HCT116 (cell line): ENCODE measurements around the gene FADS6. TPM values are rescaled to one million over a fixed set of nuclear protein-coding genes. Genes with fewer than 3 reads are reported as not detected.

Experiments used
- ATAC-seq: fragments of 200-7000 bp; cut with Tn5 transposase; 2 replicates; pipeline ENCODE4 v1.9.1; 2020; ENCODE audit warnings: mild to moderate bottlenecking, moderate library complexity
- BruUV-seq: library from RNA; stranded (reverse); fragments of 400-500 nt; replicated peaks from 2 replicates; lab custom pipeline; 2021; lab: Mats Ljungman, UMichigan
- CTCF ChIA-PET: fragments of 300-600 bp; sonication (Branson Sonifier 250); formaldehyde crosslinking; loops from one replicate; lab custom pipeline; 2021; ENCODE audit warnings: antibody characterized with exemption; lab: Charles Lee
- POLR2A ChIA-PET: fragments of 300-600, 350-600 bp; sonication (Branson Sonifier 250); formaldehyde crosslinking; loops from one replicate; lab custom pipeline; 2021; ENCODE audit warnings: antibody characterized with exemption; lab: Charles Lee
- RAD21 ChIA-PET, 2 experiments: fragments of 300-600 bp; sonication (Branson Sonifier 250); formaldehyde crosslinking; loops; one replicate each; lab custom pipeline; 2023; ENCODE audit warnings: low total read pairs in 2 of 2; ENCODE audit not compliant: uncharacterized antibody in 2 of 2, unreplicated experiment in 2 of 2, low non-redundant PET in 1 of 2; lab: Charles Lee
- DNase-seq: peaks from one replicate; pipeline ENCODE4 v3.0.0-alpha.2; 2010; ENCODE audit warnings: low read depth, low spot score
- H2AFZ ChIP-seq: fragments of 200-600 bp; shearing (Covaris generic), sonication (generic); 2 replicates; pipeline ENCODE4 v1.6.1; 2017; ENCODE audit warnings: low read depth, mixed run types, mixed read lengths, antibody characterized with exemption, low read length; ENCODE audit not compliant: poor library complexity, severe bottlenecking
- H3K27ac ChIP-seq: 2 replicates; pipeline ENCODE4 v1.5.1; 2012; ENCODE audit warnings: low read depth, low read length
- H3K27me3 ChIP-seq: fragments of 200-600 bp; sonication (generic); 2 replicates; pipeline ENCODE4 v1.6.1; 2016; ENCODE audit warnings: mixed run types, low read length, mixed read lengths; ENCODE audit not compliant: insufficient read depth
- H3K36me3 ChIP-seq, 2 experiments: fragments of 200-500 bp in 1 of 2; fragments of 200-600 bp in 1 of 2; sonication (Bioruptor generic) in 1 of 2; sonication (generic) in 1 of 2; 2 replicates each; pipeline versions ENCODE4 v1.5.1 to v1.6.1; 2014 to 2016; ENCODE audit warnings: low read length in 2 of 2, inconsistent platforms in 1 of 2, mixed read lengths in 1 of 2, mixed run types in 1 of 2; ENCODE audit not compliant: insufficient read depth in 2 of 2, control insufficient read depth in 1 of 2
- H3K4me1 ChIP-seq, 2 experiments: fragments of 200-600 bp in 1 of 2; sonication (generic) in 1 of 2; 2 replicates each; pipeline versions ENCODE4 v1.5.1 to v1.6.1; 2012 to 2017; ENCODE audit warnings: low read length in 2 of 2, inconsistent platforms in 1 of 2, mild to moderate bottlenecking in 1 of 2, mixed read lengths in 1 of 2, mixed run types in 1 of 2, moderate library complexity in 1 of 2; ENCODE audit not compliant: insufficient read depth in 2 of 2, control insufficient read depth in 1 of 2
- H3K4me2 ChIP-seq: fragments of 200-600 bp; sonication (generic); 2 replicates; pipeline ENCODE4 v1.6.1; 2017; ENCODE audit warnings: mixed run types, low read length, mixed read lengths
- H3K4me3 ChIP-seq, 2 experiments: fragments of 200-600 bp in 1 of 2; sonication (generic) in 1 of 2; replicated peaks in 1 of 2; 2 replicates each; pipeline ENCODE4 v1.5.1; 2011 to 2016; ENCODE audit warnings: low read length in 2 of 2, control low read depth in 1 of 2, low read depth in 1 of 2, mild to moderate bottlenecking in 1 of 2, mixed read lengths in 1 of 2, mixed run types in 1 of 2
- H3K79me2 ChIP-seq: fragments of 200-600 bp; sonication (generic); 2 replicates; pipeline ENCODE4 v1.6.1; 2017; ENCODE audit warnings: mild to moderate bottlenecking, mixed run types, low read length, moderate library complexity, mixed read lengths; ENCODE audit not compliant: insufficient read depth
- H3K9ac ChIP-seq: fragments of 200-600 bp; sonication (generic); 2 replicates; pipeline ENCODE4 v1.6.1; 2016; ENCODE audit warnings: low read length, mixed read lengths
- H3K9me2 ChIP-seq: fragments of 200-600 bp; sonication (generic), shearing (Covaris generic); 2 replicates; pipeline ENCODE4 v1.6.1; 2017; ENCODE audit warnings: mixed run types, mild to moderate bottlenecking, moderate library complexity; ENCODE audit not compliant: insufficient read depth
- H3K9me3 ChIP-seq, 2 experiments: fragments of 200-500 bp in 1 of 2; fragments of 200-600 bp in 1 of 2; sonication (Bioruptor generic) in 1 of 2; sonication (generic) in 1 of 2; 2 replicates each; pipeline ENCODE4 v1.6.1; 2014 to 2017; ENCODE audit warnings: low read length in 2 of 2, mixed read lengths in 2 of 2, inconsistent platforms in 1 of 2, low read depth in 1 of 2, mild to moderate bottlenecking in 1 of 2, mixed run types in 1 of 2, moderate library complexity in 1 of 2; ENCODE audit not compliant: control insufficient read depth in 1 of 2, insufficient read depth in 1 of 2
- H4K20me1 ChIP-seq: fragments of 200-600 bp; sonication (generic), shearing (Covaris generic); 2 replicates; pipeline ENCODE4 v1.6.1; 2017; ENCODE audit warnings: mixed run types, mild to moderate bottlenecking, moderate library complexity; ENCODE audit not compliant: insufficient read depth
- CBX3 ChIP-seq: IDR thresholded peaks from 2 replicates; pipeline ENCODE4 v1.6.1; 2012; ENCODE audit warnings: low read depth
- CEBPB ChIP-seq: IDR thresholded peaks from 2 replicates; pipeline ENCODE4 v1.6.1; 2012; ENCODE audit warnings: low read depth
- EGR1 ChIP-seq: IDR thresholded peaks from 2 replicates; pipeline ENCODE4 v1.6.1; 2012; ENCODE audit warnings: low read depth
- EZH2phosphoT487 ChIP-seq: fragments of 200-600 bp; IDR thresholded peaks from 2 replicates; pipeline ENCODE4 v1.6.1; 2018; ENCODE audit warnings: antibody characterized with exemption, borderline replicate concordance
- FOSL1 ChIP-seq: IDR thresholded peaks from 2 replicates; pipeline ENCODE4 v1.6.1; 2012; ENCODE audit warnings: low read depth
- JUND ChIP-seq: IDR thresholded peaks from 2 replicates; pipeline ENCODE4 v1.6.1; 2012
- TCF7L2 ChIP-seq: IDR thresholded peaks from 2 replicates; pipeline ENCODE4 v1.7.0; 2011; ENCODE audit warnings: borderline replicate concordance, inconsistent platforms; ENCODE audit not compliant: insufficient read depth, insufficient read length; ENCODE audit errors: extremely low read depth
- intact Hi-C: fragments of 100-400 bp; cut with micrococcal nuclease; formaldehyde crosslinking; loops from 2 replicates; pipeline ENCODE4 v1.10.0; 2022
- total RNA-seq: library from RNA; stranded (reverse); gene quantifications from one replicate; pipeline ENCODE4 v1.2.1, GENCODE V29; 2021; ENCODE audit not compliant: unreplicated experiment
- TF ChIP-seq, protein P1 (sequence below), 3 experiments: fragments of 200-600 bp in 1 of 3; sonication (generic) in 1 of 3; IDR thresholded peaks in 2 of 3; conservative IDR thresholded peaks in 1 of 3; 2 replicates each; pipeline ENCODE4 v1.5.1; 2012 to 2017; ENCODE audit warnings: low read depth in 2 of 3, low read length in 2 of 3, antibody characterized with exemption in 1 of 3, borderline replicate concordance in 1 of 3, control low read depth in 1 of 3, mild to moderate bottlenecking in 1 of 3, mixed read lengths in 1 of 3, mixed run types in 1 of 3, moderate library complexity in 1 of 3; ENCODE audit not compliant: insufficient read depth in 1 of 3
- TF ChIP-seq, protein P2 (sequence below): IDR thresholded peaks from 2 replicates; pipeline ENCODE4 v1.6.1; 2012; ENCODE audit warnings: low read depth
- TF ChIP-seq, protein P3 (sequence below): IDR thresholded peaks from 2 replicates; pipeline ENCODE4 v1.6.1; 2012

FADS6 gene
- total RNA-seq, 1 experiment from 2014 or later, result not detected

DNA sequence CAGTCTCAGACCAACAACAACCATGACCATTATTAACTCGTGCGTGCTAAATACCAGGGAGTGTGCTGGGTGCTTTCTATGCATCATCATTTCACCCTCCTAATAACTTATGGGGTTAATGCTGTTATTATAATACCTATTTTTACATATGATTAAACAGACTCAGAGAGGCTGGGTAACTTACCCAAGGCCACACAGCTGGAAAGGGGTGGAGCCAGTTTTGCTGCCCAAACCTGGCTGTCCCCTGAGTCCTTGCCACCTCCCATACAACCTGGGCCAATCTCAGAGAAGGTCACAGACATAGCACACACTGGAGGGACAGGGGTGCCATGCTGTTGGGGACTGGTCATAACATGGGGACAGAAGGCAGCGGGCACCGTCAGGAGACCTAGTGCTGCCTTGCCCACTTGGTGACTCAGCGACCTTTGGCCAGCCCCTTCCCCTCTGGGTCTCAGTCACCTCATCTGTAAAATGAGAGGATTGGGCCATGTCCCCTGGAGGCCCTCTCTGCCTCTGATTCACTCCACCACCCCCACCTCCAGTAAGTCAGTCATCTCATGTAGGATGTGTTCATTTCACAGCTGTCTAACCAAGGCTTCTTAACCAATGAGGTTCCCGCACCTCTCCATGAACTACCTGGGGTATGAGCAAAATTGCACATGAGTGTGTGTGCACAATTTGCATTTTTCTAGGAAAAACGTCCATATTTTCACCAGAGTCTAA, 11.4 kb upstream of the FADS6 start:
- no peak overlapping the region for H2AFZ ChIP-seq
- ChIA-PET CTCF (no interaction called here), POLR2A (interaction anchor here (2.0 to 2.3 kb wide), 2 partner anchors 9 to 32 kb away, joined by 6 to 15 read pairs; partner anchors contain the start of gene FDXR), RAD21 (no interaction called here)
- ATAC-seq, result 0 out of 2 replicates have a peak, but pooled peaks have one; percentile 32
- H3K27me3 ChIP-seq, result no peaks in the 10 kb centered on the region
- intact Hi-C loops, result no loop called here
- H3K4me2 ChIP-seq, result no peak overlapping the region
- H3K4me3 ChIP-seq, result no peak overlapping the region
- H3K79me2 ChIP-seq, result no peaks in the 10 kb centered on the region
- no TSS peak for BruUV-seq
- no peaks in the 10 kb centered on the region for H3K9me3 ChIP-seq
- H3K27ac ChIP-seq, result no peak overlapping the region
- no peak for DNase-seq
- H3K36me3 ChIP-seq, result no peaks in the 10 kb centered on the region
- peaks cover 3 to 30% of the 10 kb centered on the region in 2 experiments for H3K4me1 ChIP-seq
- H3K9ac ChIP-seq, result no peak overlapping the region
- no peaks in the 10 kb centered on the region for H3K9me2 ChIP-seq
- H4K20me1 ChIP-seq, result no peaks in the 10 kb centered on the region
- TF ChIP-seq EZH2phosphoT487 (no peak), JUND (no peak), TCF7L2 (no peak), CBX3 (no peak), FOSL1 (no peak), EGR1 (no peak), CEBPB (no peak)
- TF ChIP-seq, protein P1, sequence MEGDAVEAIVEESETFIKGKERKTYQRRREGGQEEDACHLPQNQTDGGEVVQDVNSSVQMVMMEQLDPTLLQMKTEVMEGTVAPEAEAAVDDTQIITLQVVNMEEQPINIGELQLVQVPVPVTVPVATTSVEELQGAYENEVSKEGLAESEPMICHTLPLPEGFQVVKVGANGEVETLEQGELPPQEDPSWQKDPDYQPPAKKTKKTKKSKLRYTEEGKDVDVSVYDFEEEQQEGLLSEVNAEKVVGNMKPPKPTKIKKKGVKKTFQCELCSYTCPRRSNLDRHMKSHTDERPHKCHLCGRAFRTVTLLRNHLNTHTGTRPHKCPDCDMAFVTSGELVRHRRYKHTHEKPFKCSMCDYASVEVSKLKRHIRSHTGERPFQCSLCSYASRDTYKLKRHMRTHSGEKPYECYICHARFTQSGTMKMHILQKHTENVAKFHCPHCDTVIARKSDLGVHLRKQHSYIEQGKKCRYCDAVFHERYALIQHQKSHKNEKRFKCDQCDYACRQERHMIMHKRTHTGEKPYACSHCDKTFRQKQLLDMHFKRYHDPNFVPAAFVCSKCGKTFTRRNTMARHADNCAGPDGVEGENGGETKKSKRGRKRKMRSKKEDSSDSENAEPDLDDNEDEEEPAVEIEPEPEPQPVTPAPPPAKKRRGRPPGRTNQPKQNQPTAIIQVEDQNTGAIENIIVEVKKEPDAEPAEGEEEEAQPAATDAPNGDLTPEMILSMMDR (IDR thresholded peaks at IDR 0.05 in 2 of 3, conservative IDR thresholded peaks at IDR 0.05 in 1 of 3; ENCODE audit: borderline replicate concordance in 1 of 3, insufficient read depth in 1 of 3, low read depth in 2 of 3, low read length in 2 of 3), result no peak
- TF ChIP-seq, protein P2, sequence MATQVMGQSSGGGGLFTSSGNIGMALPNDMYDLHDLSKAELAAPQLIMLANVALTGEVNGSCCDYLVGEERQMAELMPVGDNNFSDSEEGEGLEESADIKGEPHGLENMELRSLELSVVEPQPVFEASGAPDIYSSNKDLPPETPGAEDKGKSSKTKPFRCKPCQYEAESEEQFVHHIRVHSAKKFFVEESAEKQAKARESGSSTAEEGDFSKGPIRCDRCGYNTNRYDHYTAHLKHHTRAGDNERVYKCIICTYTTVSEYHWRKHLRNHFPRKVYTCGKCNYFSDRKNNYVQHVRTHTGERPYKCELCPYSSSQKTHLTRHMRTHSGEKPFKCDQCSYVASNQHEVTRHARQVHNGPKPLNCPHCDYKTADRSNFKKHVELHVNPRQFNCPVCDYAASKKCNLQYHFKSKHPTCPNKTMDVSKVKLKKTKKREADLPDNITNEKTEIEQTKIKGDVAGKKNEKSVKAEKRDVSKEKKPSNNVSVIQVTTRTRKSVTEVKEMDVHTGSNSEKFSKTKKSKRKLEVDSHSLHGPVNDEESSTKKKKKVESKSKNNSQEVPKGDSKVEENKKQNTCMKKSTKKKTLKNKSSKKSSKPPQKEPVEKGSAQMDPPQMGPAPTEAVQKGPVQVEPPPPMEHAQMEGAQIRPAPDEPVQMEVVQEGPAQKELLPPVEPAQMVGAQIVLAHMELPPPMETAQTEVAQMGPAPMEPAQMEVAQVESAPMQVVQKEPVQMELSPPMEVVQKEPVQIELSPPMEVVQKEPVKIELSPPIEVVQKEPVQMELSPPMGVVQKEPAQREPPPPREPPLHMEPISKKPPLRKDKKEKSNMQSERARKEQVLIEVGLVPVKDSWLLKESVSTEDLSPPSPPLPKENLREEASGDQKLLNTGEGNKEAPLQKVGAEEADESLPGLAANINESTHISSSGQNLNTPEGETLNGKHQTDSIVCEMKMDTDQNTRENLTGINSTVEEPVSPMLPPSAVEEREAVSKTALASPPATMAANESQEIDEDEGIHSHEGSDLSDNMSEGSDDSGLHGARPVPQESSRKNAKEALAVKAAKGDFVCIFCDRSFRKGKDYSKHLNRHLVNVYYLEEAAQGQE, result no peak
- TF ChIP-seq, protein P3, sequence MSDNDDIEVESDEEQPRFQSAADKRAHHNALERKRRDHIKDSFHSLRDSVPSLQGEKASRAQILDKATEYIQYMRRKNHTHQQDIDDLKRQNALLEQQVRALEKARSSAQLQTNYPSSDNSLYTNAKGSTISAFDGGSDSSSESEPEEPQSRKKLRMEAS, result no peak
